Neural cell (in vitro differentiated cells): ENCODE data around the gene SPEG. TPM values are rescaled to one million over a fixed set of nuclear protein-coding genes. Genes with fewer than 3 reads are reported as not detected.

ENCODE experiments used
- H2AFZ ChIP-seq: fragments of 200-600, 300-800 bp; sonication (generic), shearing (Covaris generic); 2 replicates; pipeline ENCODE4 v1.6.0; 2014; ENCODE audit warnings: low read depth, mild to moderate bottlenecking, antibody characterized with exemption, low read length, moderate library complexity
- H3F3A ChIP-seq: fragments of 200-600 bp; shearing (Covaris generic); 2 replicates; pipeline ENCODE4 v1.6.1; 2016; ENCODE audit warnings: mild to moderate bottlenecking, moderate library complexity, mixed read lengths, antibody characterized with exemption, low read length; ENCODE audit not compliant: insufficient read depth, poor library complexity, severe bottlenecking
- H3K27ac ChIP-seq: fragments of 200-600, 300-800 bp; sonication (generic), shearing (Covaris generic); 2 replicates; pipeline ENCODE4 v1.5.1; 2014; ENCODE audit warnings: mild to moderate bottlenecking, low read length, moderate library complexity
- H3K27me3 ChIP-seq: fragments of 300-800, 200-600 bp; sonication (generic), shearing (Covaris generic); 2 replicates; pipeline ENCODE4 v1.6.0; 2014; ENCODE audit warnings: mild to moderate bottlenecking, low read depth, low read length, moderate library complexity; ENCODE audit not compliant: insufficient read depth
- H3K36me3 ChIP-seq: fragments of 300-800, 200-600 bp; sonication (generic), shearing (Covaris generic); 2 replicates; pipeline ENCODE4 v1.5.1; 2014; ENCODE audit warnings: mild to moderate bottlenecking, antibody characterized with exemption, low read length, moderate library complexity; ENCODE audit not compliant: insufficient read depth
- H3K4me2 ChIP-seq: fragments of 300-800, 200-600 bp; sonication (generic), shearing (Covaris generic); 2 replicates; pipeline ENCODE4 v1.6.0; 2014; ENCODE audit warnings: mild to moderate bottlenecking, low read length
- H3K4me3 ChIP-seq: fragments of 300-800, 200-600 bp; sonication (generic), shearing (Covaris generic); 2 replicates; pipeline ENCODE4 v1.5.1; 2014; ENCODE audit warnings: mild to moderate bottlenecking, low read length, moderate library complexity
- H3K79me2 ChIP-seq: fragments of 200-600 bp; shearing (Covaris generic); replicated peaks from 2 replicates; pipeline ENCODE4 v1.6.0; 2014; ENCODE audit warnings: mild to moderate bottlenecking, low read length, moderate library complexity; ENCODE audit not compliant: insufficient read depth
- H3K9ac ChIP-seq: fragments of 300-800, 200-600 bp; sonication (generic), shearing (Covaris generic); 2 replicates; pipeline ENCODE4 v1.6.1; 2016; ENCODE audit warnings: mild to moderate bottlenecking, low read length, mixed read lengths
- H3K9me2 ChIP-seq: fragments of 200-600 bp; shearing (Covaris generic); 2 replicates; pipeline ENCODE4 v1.6.1; 2016; ENCODE audit warnings: mild to moderate bottlenecking, low read length, mixed read lengths; ENCODE audit not compliant: insufficient read depth
- H3K9me3 ChIP-seq: fragments of 200-600, 300-800 bp; sonication (generic), shearing (Covaris generic); 2 replicates; pipeline ENCODE4 v1.6.1; 2016; ENCODE audit warnings: mild to moderate bottlenecking, mixed run types, low read length, moderate library complexity, mixed read lengths
- H4K20me1 ChIP-seq: fragments of 200-600 bp; shearing (Covaris generic); 2 replicates; pipeline ENCODE4 v1.6.1; 2016; ENCODE audit warnings: mild to moderate bottlenecking, mixed run types; ENCODE audit not compliant: insufficient read depth
- CTCF ChIP-seq: fragments of 450-650 bp; IDR thresholded peaks from 2 replicates; pipeline ENCODE4 v1.5.1; 2014; ENCODE audit warnings: antibody characterized with exemption, mild to moderate bottlenecking, moderate library complexity; ENCODE audit not compliant: poor library complexity, severe bottlenecking
- EP300 ChIP-seq: fragments of 450-650 bp; conservative IDR thresholded peaks from 2 replicates; pipeline ENCODE4 v1.6.1; 2014; ENCODE audit warnings: antibody characterized with exemption, mild to moderate bottlenecking, moderate library complexity; ENCODE audit not compliant: poor library complexity, severe bottlenecking
- EZH2 ChIP-seq: fragments of 200-600, 300-800 bp; shearing (Covaris generic), sonication (generic); IDR thresholded peaks from 2 replicates; pipeline ENCODE4 v1.6.1; 2014; ENCODE audit warnings: antibody characterized with exemption, low read length, borderline replicate concordance, mild to moderate bottlenecking; ENCODE audit not compliant: insufficient read depth, poor library complexity, severe bottlenecking
- MXI1 ChIP-seq: fragments of 450-650 bp; conservative IDR thresholded peaks from 2 replicates; pipeline ENCODE4 v1.6.1; 2014; ENCODE audit warnings: antibody characterized with exemption, mild to moderate bottlenecking; ENCODE audit not compliant: poor library complexity, severe bottlenecking
- POLR2AphosphoS5 ChIP-seq: IDR thresholded peaks from 2 replicates; pipeline ENCODE4 v1.6.1; 2012
- RAD21 ChIP-seq: fragments of 450-650 bp; conservative IDR thresholded peaks from 2 replicates; pipeline ENCODE4 v1.6.1; 2014; ENCODE audit warnings: antibody characterized with exemption, mild to moderate bottlenecking, moderate library complexity
- SMC3 ChIP-seq: fragments of 450-650 bp; conservative IDR thresholded peaks from 2 replicates; pipeline ENCODE4 v1.6.1; 2014; ENCODE audit warnings: antibody characterized with exemption, mild to moderate bottlenecking, moderate library complexity; ENCODE audit not compliant: poor library complexity
- TAF1 ChIP-seq: IDR thresholded peaks from 2 replicates; pipeline ENCODE4 v1.6.1; 2012; ENCODE audit warnings: low read depth
- polyA plus RNA-seq: library from polyadenylated mRNA; depleted of rRNA; stranded (reverse); fragments of >200 nt; gene quantifications from 2 replicates; pipeline ENCODE4 v1.2.3, GENCODE V29; 2014
- TF ChIP-seq, protein P1 (sequence below): IDR thresholded peaks from 2 replicates; pipeline ENCODE4 v1.6.1; 2012; ENCODE audit warnings: borderline replicate concordance

The SPEG gene
- polyA plus RNA-seq, 1 donor from 2014 or later, result 58.3 TPM

GRCh38 chr2:219542931-219543595 is 108.4 kb downstream of the SPEG start:
- Histone ChIP-seq H3K79me2 (peaks cover 17% of the 10 kb centered on the region), H3F3A (no peaks in the 10 kb centered on the region), H3K4me2 (peak overlapping the region; percentile 87), H3K27ac (peak overlapping the region; percentile 89), H2AFZ (peak overlapping the region; percentile 40), H4K20me1 (peaks cover 2% of the 10 kb centered on the region), H3K9ac (peak overlapping the region; percentile 97), H3K36me3 (peaks cover 5% of the 10 kb centered on the region), H3K9me2 (no peaks in the 10 kb centered on the region), H3K27me3 (no peaks in the 10 kb centered on the region), H3K9me3 (no peaks in the 10 kb centered on the region), H3K4me3 (peak overlapping the region; percentile 90)
- TF ChIP-seq EZH2, result no peak
- peak; percentile 47 for TF ChIP-seq CTCF
- TF ChIP-seq MXI1, result peak; percentile 39
- peak; percentile 38 for TF ChIP-seq SMC3
- TF ChIP-seq, protein P1, sequence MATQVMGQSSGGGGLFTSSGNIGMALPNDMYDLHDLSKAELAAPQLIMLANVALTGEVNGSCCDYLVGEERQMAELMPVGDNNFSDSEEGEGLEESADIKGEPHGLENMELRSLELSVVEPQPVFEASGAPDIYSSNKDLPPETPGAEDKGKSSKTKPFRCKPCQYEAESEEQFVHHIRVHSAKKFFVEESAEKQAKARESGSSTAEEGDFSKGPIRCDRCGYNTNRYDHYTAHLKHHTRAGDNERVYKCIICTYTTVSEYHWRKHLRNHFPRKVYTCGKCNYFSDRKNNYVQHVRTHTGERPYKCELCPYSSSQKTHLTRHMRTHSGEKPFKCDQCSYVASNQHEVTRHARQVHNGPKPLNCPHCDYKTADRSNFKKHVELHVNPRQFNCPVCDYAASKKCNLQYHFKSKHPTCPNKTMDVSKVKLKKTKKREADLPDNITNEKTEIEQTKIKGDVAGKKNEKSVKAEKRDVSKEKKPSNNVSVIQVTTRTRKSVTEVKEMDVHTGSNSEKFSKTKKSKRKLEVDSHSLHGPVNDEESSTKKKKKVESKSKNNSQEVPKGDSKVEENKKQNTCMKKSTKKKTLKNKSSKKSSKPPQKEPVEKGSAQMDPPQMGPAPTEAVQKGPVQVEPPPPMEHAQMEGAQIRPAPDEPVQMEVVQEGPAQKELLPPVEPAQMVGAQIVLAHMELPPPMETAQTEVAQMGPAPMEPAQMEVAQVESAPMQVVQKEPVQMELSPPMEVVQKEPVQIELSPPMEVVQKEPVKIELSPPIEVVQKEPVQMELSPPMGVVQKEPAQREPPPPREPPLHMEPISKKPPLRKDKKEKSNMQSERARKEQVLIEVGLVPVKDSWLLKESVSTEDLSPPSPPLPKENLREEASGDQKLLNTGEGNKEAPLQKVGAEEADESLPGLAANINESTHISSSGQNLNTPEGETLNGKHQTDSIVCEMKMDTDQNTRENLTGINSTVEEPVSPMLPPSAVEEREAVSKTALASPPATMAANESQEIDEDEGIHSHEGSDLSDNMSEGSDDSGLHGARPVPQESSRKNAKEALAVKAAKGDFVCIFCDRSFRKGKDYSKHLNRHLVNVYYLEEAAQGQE, result no peak
- no peak for TF ChIP-seq RAD21
- no peak for TF ChIP-seq TAF1

DNA sequence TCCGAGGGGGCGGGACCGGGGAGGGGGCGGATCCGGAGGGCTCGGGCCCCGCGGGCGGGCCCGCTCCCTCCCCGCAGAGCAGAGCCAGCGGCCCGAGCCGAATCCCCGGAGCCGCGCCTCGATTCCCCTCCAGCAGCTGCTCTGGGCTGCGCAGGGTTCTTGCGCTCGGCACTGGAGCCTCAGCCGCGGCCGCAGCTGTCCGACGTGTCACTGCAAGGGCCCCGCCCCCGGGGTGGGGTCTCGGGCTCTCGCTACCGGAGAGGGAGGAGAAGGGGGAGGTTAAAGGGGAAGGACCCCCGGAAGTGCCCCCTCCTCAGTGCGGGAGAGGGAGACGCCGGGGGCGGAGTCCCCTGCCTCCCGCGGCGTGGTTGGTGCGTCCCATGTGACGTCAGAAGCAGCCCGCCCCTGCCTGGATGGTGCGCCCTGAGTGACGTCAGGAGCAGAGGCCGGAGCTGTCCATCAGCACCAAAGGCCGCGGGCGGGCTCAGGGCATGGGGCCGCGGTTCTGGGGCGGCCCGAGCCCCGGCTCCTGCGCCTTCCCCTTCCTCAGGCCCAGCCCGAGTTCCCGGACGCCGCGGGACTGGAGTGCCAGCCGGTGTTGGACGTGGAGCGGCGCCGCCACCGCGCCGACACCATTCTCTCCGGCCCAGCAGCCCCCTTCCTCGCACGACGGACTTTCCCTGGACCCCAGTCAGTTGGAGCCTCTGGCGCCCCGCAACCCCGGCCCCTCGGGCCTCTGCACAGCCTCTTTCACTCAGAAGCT is 109.1 kb downstream of the SPEG start, which contains the start of the genes CHPF and TMEM198:
Gene CHPF, minus strand, starts transcription at position 214 of the 763 bp plus-strand sequence. CDS start 271 bp downstream, outside the sequence.
Gene TMEM198, plus strand, starts transcription at position 433 of the 763 bp plus-strand sequence. CDS start 700 bp downstream, outside the sequence.
- no peaks in the 10 kb centered on the region for H3K9me3 ChIP-seq
- peaks cover 5% of the 10 kb centered on the region for H3K36me3 ChIP-seq
- peak within 1 kb of the TSS; percentile 90 for H3K4me3 ChIP-seq
- H3K9me2 ChIP-seq, result no peaks in the 10 kb centered on the region
- no peaks in the 10 kb centered on the region for H3K27me3 ChIP-seq
- TF ChIP-seq CTCF (peak; percentile 21), MXI1 (peak; percentile 56), TAF1 (peak; percentile 73), POLR2AphosphoS5 (peak; percentile 81), EP300 (peak; percentile 77), EZH2 (no peak), RAD21 (no peak), SMC3 (peak; percentile 17)
- TF ChIP-seq, protein P1, result peak; percentile 53
- peak within 1 kb of the TSS; percentile 89 for H3K27ac ChIP-seq
- peak within 1 kb of the TSS; percentile 90 for H3K4me2 ChIP-seq
- peak within 1 kb of the TSS; percentile 73 for H2AFZ ChIP-seq
- peak within 1 kb of the TSS; percentile 97 for H3K9ac ChIP-seq
- peaks cover 17% of the 10 kb centered on the region for H3K79me2 ChIP-seq
- peaks cover 2% of the 10 kb centered on the region for H4K20me1 ChIP-seq
- H3F3A ChIP-seq, result no peaks in the 10 kb centered on the region
